Measurements from ENCODE around the gene GSKIP.

The GSKIP gene

GRCh38 chr14:96422992-96423391 is 59.7 kb downstream of the GSKIP start:
- no peak for DNase-seq

GRCh38 chr14:96423446-96424108 is 60.3 kb downstream of the GSKIP start:
- no peak for DNase-seq

GRCh38 chr14:96424109-96424989 is 61.0 kb downstream of the GSKIP start:
- DNase-seq: peak; percentile 99

GRCh38 chr14:96434040-96434439 is 70.7 kb downstream of the GSKIP start:
- no peak for DNase-seq
